Stimulated activated CD8-positive, alpha-beta memory T cell treated with anti-CD3 and anti-CD28 coated beads, Interleukin-15, amount 100 ng/mL, for 1 hour (primary cell): ENCODE data around the gene SSBP1.
"Not testable (repeated sequence)": the region's sequence is repeated elsewhere in the genome, so short reads cannot be mapped to it uniquely, and the experiment has no call there.

ENCODE experiments used
- DNase-seq: peaks from one replicate; pipeline ENCODE4 v3.0.0-alpha.2; 2020; ENCODE audit warnings: low read depth

Gene SSBP1

DNA sequence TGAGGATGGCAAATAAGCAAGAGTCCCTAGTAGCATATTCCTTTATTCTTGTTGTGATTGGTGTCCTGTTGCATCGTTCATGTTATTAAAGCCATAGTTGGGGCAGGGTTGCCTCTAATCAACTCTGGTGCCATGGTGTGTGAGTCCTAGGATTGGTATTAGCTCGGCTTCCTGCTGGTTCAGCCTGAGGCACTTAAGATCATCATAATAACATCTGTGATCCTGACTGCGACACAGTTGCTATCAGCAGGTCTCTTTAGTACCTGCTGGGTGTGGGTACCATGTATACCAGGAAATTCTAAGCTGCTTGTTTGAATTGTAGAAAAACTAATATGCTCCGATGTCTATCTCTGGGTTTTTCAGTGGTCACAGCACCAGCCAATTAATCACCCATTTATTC is 28.4 kb upstream of the SSBP1 start:
- DNase-seq = no peak

DNA sequence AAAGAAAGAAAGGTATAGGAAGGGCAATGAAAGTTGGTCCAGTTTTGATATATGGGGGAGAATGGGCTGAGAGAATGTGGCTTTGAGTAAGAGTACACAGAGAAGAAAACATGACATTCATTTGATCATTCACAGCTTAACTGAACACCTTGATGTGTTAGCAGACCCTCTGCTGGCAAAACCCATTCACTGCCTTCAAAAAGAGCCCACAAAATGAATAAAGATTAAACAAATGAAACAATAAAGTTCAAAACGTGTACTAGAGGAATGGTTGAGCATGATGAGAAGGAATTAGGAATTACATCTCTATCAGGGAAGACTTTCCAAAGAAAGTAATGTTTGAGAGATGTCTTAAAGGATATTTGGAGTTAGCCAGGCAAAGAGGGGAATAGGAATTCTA is 27.9 kb upstream of the SSBP1 start:
- no peak for DNase-seq

DNA sequence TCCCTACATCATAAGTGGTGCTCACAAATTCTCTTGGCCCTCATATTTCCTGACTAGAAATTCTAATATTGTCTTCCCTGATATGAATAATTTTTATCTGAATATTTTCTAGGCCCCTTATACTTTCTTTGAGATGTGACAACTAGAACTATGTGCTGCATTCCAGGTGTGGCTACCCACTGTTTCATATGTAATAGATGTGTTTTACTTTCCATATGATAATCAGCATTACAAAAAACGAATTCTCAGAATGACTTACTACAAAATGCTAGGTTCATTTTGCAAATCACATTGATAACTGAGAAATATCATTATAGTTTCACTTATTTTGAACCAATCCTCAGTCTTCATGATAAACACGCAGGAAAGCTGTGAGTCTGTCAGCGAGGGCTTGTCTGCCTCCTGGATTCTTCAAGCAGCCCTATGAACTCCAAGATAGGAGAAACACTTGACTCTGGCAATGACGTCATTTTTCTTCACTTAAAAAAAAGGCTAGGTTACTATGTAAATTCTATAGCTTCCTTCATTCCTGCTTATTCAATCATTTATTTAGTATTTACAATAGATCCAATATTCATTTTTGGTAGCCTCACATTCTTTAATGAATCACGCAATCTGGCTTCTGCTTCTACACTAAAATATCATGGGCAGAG is 25.4 kb upstream of the SSBP1 start:
- DNase-seq = no peak

DNA sequence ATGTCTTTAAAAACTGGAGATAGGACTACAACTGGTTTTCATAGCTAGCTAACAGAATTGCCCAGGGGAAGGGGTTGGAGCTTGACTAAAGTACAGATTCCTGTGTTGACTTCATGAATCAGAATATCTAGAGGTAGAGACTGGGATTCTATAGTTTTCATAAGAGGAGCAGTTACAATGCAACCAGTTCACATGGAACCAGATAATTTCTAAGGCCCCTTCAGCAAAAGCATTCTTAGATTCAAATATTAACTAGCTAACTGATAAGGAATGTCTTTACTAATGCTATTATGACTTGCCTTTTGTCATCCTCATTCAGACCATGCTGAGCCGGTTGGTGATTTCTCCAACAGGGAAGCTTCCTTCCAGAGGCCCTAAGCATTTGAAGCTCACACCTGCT is 24.3 kb upstream of the SSBP1 start:
- no peak for DNase-seq

DNA sequence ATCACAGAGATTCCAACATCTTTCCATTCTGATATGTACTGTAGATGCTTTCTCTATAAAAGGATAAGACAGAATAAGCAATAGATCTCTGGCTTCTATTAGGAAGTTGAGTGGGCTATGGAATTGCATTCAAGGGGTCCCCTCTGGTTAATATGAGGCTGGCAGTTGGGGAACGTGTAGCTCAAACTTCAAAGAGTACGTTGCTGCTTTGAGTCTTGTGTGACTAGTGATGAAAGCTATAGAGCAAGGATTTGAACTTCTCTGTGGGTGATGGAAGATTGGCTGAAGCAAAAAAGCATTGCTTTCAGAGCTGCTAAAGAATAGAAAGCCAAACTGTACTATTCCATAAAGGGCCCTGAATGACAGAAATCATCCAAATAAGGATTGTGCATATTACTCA is 23.6 kb upstream of the SSBP1 start:
- DNase-seq = no peak

DNA sequence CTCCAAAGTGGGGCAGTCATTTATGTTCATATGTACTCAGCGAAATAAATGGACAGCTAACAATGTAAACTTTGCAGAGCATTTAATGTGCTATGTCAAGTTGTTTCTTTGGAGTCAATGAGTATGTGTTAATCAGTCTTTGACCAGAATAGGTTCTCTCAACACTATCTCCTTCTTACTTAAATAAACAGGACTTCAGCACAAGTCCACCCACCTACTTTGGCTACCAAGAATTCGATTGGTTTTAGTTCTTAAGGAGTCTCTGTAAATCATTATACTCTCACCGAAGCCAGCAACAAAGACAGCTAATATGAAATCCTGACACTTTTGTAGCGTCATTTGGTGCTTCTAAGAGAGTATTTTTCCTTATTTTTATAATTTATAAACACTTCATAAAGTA is 23.1 kb upstream of the SSBP1 start:
- no peak for DNase-seq

DNA sequence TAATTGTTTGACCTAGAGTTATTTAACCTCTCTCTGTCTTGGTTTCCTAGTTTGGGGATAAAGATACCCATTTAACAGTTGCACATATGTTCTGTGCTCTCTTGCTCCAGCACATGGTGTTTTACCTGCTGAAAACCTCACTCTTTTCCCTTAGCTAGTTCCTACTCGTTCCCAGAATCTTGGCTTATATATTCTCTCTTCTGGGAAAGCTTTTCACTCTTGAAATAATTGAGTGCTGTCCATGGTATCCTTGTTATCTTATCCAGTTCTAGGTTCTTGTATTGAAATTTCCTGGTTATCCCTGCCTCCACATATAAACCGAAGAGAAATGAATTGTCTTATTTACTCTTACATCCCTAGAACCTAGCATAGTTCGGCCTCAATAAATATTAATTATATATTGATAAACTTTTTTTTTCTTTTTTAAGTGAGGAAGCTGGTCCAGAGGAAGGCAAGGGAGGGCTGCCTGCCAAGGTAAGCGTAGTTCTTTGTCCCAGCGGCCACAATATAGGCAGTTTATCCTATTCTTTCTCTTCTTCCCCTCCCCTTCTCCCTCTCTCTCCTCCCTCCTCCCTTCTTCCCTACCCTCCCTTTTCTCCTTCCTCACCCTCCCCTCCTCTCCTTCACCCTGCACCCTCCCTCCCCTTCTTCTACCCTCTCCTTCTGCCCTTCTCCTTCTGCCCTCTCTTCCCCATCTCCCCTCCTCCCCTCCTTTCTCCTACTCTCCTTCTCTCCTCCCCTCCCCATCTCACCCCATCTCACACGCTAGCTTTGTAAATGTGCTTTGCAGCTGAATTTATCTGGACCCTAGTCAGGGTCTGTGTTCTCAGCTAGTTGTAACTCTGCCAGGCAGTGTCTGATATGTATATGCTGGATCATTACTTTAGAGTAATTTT is 22.1 kb upstream of the SSBP1 start:
- no peak for DNase-seq

DNA sequence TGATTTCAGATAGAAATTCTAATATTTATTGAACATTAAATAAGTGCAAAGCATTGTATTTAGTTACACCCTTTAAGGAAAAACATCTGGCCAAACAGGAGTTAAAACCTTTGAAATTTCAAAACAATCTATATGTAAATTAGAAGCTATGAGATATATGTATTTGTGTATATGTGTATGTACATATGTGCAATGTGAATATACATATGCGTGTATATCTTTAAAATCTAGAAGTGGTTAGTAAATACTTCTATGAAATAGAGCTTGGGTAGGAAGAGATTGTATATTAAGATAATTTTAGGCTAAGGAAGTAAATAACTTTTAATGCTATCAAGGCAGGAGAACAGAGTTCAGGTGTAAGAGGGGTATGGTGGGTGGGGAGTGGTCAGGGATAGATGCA is 20.7 kb upstream of the SSBP1 start:
- DNase-seq = no peak

DNA sequence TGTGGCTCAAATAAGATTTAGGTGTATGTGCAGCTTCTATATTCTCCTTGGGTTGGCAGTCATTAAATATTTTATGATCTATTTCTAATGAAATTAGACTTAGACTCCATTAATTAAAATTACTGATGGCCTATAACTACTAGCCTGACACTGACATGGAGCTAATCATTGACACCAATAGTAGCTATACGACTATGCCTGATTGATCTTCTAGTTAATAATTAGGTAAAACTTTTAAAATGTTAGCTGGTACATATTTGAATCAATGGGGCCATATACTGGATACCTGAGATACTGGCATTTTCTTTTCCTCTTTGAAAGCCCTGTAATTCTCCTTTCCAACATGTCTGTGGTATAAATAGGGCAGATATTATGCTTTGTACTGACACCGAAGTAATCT is 15.6 kb upstream of the SSBP1 start:
- no peak for DNase-seq

DNA sequence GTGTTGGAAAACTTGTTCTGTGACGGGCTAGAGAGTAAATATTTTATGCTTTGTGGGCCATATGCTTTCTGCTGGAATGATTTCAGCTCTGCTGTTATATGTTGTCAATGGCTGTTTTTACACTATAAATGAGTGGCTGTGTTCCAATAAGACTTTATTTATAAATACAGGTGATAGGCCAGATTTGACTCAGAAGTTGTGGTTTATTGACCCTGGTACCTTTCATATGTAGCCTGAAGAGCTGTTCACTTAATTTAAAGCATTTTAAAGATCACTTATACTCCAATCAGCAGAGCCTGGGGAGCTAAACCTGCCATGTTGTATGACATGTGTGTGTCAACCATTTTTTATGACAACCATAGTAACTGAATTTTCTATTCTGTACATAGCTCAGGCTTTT is 9.1 kb upstream of the SSBP1 start:
- DNase-seq = no peak

DNA sequence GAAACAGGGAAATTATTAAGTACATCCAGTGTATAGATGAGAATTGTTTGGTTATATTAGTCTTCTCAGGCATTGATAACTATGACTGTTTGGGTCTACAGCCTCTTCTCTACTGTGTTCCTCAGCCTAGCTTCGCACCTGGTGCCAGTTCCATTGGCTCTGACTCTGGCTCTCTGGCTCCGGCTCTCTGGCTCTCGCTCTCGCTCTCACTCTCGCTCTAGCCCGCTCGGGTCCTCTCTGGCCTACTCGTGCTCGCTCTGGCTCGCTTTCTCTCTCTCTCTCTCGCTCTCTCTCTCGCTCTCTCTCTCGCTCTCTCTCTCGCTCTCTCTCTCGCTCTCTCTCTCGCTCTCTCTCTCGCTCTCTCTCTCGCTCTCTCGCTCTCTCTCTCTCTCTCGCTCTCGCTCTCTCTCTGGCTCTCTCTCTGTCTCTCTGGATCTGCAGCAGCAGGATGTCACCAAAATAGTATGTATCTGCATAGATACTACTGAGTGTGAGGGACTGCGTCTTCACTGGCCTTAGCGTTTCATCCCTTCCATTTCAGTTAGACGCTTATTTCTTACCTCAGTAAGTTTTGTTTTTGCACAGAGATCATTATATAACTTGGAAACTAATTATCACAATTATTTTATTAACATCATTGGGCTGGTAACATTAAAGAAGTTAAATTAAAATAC is 6.5 kb upstream of the SSBP1 start:
- DNase-seq = no peak

DNA sequence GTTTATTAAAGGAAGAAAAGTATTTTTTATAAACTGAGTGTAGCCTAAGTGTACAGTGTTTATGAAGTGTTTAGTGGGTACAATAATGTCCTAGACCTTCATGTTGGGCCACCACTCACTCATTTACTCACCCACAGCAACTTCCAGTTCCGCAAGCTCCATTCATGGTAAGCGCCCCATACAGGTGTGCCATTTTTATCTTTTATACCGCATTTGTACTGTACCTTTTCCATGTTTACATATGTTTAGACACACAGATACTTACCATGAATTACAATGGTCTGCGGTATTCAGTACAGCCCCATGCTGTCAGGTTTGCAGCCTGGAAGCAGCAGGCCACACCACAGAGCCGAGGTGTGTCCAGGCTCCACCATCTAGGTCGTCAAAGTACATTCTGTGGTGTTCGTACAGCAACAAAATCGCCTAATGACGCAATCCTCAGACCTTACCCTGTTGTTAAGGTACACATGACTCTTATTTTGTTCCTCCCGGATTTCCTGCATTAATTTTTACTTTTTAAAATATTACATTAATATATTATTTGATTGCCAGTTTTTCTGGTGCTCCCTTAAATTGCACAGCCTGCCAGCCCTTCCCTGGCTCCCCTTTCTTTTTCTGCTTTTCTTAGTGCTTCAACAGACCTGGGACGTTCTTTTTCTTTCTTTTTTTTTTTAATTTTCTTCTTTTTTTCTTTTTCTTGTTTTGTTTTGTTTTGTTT is 881 bp upstream of the SSBP1 start:
- DNase-seq = no peak

DNA sequence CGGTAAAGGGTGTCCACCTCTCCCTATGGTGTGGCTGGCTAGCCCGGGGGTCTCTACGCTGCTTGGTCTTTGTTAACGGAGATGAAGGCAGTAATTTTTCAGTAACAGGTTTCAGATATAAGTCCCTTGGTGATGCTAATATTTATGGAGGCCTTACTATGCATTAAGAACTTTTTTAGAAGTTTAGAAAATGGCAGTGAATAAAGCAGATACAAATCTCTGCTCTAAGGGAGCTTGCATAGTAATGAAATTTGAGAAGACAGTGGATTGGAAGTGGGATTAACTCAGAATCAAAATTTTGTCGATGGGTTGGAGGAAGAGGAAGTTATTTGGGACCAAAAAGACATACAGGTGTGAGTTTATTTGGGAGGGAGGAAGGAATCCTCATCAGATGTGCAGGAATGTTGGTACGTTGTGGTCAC is 445 bp downstream of the SSBP1 start:
- no peak for DNase-seq

DNA sequence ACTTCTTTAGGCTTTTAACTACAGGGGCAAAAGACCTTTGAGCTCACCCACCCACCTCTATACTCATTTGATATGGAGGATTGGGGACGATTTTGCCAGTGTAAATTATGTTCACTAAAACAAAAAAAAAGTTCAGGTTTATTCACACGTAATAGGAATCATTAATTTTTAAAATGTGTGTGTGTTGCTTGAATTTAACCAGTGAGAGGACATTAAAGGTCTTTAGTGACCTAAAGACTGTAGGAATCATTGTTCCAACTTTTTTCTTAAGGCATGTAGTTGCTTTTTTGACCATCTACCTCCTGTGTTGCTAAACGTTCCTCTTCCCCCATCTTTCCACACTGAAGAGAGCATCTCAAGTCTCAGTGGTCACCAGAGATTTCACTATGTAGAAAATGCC is 1.1 kb downstream of the SSBP1 start:
- DNase-seq = no peak

DNA sequence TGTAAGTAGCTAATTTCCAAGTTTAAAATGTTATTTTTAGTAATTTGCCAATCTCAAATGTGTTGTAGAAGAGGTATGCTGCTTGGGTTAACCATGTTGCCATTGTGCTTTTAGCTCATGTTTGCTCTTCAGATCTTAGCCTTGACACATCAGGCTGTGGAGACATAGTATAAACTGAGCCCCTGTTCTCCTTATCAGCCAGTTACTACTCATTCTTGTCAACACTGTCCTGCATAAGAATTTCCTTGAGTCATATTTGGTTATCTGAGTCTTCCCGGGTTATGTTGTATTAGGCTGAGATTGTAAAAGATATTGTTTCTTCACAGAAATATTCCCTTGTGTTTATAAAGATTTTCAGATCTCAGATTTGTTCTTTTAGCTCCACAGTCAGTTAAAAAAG is 4.1 kb downstream of the SSBP1 start:
- no peak for DNase-seq

DNA sequence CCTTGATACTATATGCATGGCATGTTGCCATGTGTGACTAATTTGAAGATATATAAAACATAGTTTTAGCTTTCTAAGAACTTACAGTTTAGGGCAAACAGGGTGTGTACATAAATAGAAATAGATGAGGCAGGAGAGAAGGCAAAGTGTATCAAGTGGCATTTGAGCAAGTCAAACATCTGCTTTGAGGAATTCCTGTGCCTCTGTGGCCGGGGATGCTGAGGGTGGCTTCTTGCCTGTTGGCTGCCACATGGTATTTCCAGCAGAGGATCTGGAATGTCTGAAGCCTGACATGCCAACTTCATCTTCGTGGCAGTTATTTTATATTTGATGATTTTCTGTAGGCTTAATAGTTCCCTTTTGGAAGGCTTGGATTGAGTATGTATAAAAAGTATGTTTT is 6.0 kb downstream of the SSBP1 start:
- no peak for DNase-seq

DNA sequence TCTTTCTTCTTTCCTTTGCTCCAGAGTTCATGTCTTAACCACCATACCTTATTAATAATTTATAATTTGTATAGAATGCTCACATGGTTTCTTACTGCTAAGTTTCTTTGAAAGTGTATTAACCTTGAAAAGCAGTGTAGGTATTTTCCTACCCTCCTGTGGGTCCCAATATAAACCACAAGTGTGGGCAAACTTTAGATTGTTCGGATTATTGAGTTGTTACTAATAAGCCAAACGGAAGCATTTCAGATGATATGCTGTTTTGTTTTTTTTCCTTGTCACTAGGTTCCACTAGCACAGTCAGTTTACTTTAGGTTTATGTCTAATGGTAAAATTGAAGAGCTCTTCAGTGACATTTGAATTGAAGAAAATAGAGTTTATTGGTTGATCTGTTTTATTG is 10.2 kb downstream of the SSBP1 start:
- no peak for DNase-seq

DNA sequence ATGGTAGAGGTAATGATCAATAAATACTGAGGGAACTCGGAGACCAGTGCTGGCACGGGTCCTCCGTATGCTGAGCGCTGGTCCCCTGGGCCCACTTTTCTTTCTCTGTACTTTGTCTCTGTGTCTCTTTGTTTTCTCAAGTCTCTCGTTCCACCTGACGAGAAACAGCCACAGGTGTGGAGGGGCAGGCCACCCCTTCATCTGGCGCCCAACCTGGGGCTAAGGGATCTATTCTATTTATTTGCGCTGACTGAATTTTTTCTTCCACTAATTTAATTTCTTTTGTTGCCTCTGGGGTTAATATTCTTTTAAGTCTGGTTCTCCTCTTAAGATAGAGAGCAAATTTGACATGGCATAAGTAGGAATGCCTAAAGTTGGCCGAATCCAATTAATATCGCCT is 13.7 kb downstream of the SSBP1 start:
- DNase-seq = not testable (repeated sequence)

DNA sequence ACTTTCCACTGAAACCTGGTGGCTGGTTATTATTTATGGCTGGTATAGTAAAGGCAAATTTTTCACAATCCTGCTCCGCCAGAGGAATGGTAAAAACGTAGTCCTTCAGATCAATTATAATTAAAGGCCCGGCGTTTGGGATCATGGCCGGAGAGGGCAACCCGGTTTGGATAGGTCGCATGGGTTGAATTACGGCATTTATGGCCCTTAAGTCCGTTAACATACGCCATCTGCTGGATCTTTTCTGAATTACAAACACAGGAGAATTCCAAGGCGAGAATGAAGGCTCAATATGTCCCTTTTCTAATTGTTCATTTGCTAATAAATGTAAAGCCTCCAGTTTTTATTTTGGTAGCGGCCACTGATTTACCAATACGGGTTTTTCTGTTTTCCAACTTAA is 14.5 kb downstream of the SSBP1 start:
- no peak for DNase-seq

DNA sequence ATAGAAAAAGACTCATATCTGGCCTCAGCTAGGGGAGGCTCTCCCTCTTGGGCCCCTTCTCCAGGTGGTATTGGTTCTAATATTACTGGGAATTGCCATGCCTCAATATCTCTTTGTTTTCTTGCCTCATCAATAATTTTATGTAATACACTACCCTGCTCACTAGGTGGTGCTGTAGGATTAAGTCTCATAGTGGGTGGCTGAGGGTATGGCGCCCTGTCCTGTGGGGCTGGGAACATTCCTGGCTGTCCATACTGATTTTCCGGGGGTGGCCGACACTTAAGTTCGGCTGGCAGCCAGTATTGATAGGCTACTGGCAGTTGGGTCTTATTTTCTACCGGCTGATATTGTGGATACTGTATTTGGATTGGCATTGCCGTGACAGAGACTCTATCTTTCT is 16.8 kb downstream of the SSBP1 start:
- DNase-seq = no peak

DNA sequence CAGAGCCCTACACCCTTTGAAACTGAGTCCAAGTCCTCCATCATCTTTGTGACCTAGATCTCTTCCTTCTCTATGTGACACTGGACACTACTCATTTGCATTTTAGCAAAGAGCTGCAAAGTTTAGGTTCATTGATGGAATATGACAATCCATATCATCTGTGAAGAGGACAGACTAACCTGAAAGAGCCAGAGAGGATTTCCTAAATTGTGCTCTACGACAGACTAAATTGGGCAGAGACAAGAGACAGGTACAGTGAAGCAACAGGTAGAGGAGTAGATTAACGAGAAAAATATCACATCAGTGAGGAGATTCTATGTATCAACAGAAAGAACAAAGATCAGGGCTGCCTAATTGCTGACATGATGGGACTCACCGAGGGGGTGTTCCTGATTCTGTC is 25.6 kb downstream of the SSBP1 start, which contains the start of gene TAS2R3:
TSS of gene TAS2R3 (plus strand) at position 301 of the 400 bp plus-strand sequence. CDS start at position 363, 62 bp downstream.
- no peak for DNase-seq

DNA sequence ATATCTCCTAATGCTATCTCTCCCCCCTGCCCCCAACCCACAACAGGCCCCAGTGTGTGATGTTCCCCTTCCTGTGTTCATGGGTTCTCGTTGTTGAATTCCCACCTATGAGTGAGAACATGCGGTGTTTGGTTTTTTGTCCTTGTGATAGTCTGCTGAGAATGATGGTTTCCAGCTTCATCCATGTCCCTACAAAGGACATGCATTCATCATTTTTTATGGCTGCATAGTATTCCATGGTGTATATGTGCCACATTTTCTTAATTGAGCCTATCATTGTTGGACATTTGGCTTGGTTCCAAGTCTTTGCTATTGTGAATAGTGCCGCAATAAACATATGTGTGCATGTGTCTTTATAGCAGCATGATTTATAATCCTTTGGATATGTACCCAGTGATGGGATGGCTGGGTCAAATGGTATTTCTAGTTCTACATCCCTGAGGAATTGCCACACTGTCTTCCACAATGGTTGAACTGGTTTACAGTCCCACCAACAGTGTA is 32.0 kb downstream of the SSBP1 start:
- DNase-seq = not testable (repeated sequence)
